HUES48 (cell line): Measurements from ENCODE around the gene THSD4.
A peak's percentile ranks its signal among the peaks of the same experiment; 100 is the strongest.

Experiments used
- H3K27ac ChIP-seq: one replicate; pipeline ENCODE4 v1.7.0; 2013; ENCODE audit warnings: low read depth, low read length, inconsistent platforms
- H3K27me3 ChIP-seq: 2 replicates; pipeline ENCODE4 v1.6.1; 2013; ENCODE audit warnings: mild to moderate bottlenecking, low read length; ENCODE audit not compliant: control insufficient read depth, insufficient read depth
- H3K36me3 ChIP-seq: 2 replicates; pipeline ENCODE4 v1.6.1; 2013; ENCODE audit warnings: low read length; ENCODE audit not compliant: control insufficient read depth, insufficient read depth
- H3K4me1 ChIP-seq: 2 replicates; pipeline ENCODE4 v1.6.1; 2013; ENCODE audit warnings: mild to moderate bottlenecking, low read length; ENCODE audit not compliant: control insufficient read depth, insufficient read depth
- H3K4me3 ChIP-seq: 2 replicates; pipeline ENCODE4 v1.5.1; 2013; ENCODE audit warnings: mild to moderate bottlenecking, low read depth, low read length
- H3K9ac ChIP-seq: 2 replicates; pipeline ENCODE4 v1.6.1; 2013; ENCODE audit warnings: mild to moderate bottlenecking, low read depth, low read length, moderate library complexity
- H3K9me3 ChIP-seq: 2 replicates; pipeline ENCODE4 v1.6.1; 2013; ENCODE audit warnings: low read length; ENCODE audit not compliant: control insufficient read depth, insufficient read depth

THSD4 gene

GRCh38 chr15:71114887-71115566 lies at the start of gene THSD4:
Gene THSD4 (plus strand): TSS chr15:71115471.
- H3K9me3 ChIP-seq = no peaks in the 10 kb centered on the region
- peak within 1 kb of the TSS; percentile 47 for H3K27ac ChIP-seq
- peaks cover 28% of the 10 kb centered on the region for H3K27me3 ChIP-seq
- H3K9ac ChIP-seq = peak within 1 kb of the TSS; percentile 48
- H3K4me3 ChIP-seq = peak within 1 kb of the TSS; percentile 80
- no peaks in the 10 kb centered on the region for H3K36me3 ChIP-seq
- H3K4me1 ChIP-seq = peaks cover 14% of the 10 kb centered on the region

GRCh38 chr15:71066983-71067382 lies 48.3 kb upstream of the THSD4 start:
- no peaks in the 10 kb centered on the region for H3K4me1 ChIP-seq
- no peak overlapping the region for H3K27ac ChIP-seq
- H3K4me3 ChIP-seq = no peak overlapping the region
- no peak overlapping the region for H3K9ac ChIP-seq
- no peaks in the 10 kb centered on the region for H3K36me3 ChIP-seq
- no peaks in the 10 kb centered on the region for H3K9me3 ChIP-seq
- no peaks in the 10 kb centered on the region for H3K27me3 ChIP-seq

- Histone ChIP-seq H3K9me3 (no peaks in the 10 kb centered on the region), H3K36me3 (no peaks in the 10 kb centered on the region), H3K9ac (no peak overlapping the region), H3K4me3 (no peak overlapping the region), H3K4me1 (no peaks in the 10 kb centered on the region), H3K27ac (no peak overlapping the region), H3K27me3 (no peaks in the 10 kb centered on the region)
Observed at GRCh38 chr15:71069693-71070092, 45.6 kb upstream of the THSD4 start.

GRCh38 chr15:71071529-71071928 lies 43.7 kb upstream of the THSD4 start:
- Histone ChIP-seq H3K36me3 (no peaks in the 10 kb centered on the region), H3K27me3 (no peaks in the 10 kb centered on the region), H3K27ac (no peak overlapping the region), H3K9ac (no peak overlapping the region), H3K4me3 (no peak overlapping the region), H3K4me1 (no peaks in the 10 kb centered on the region), H3K9me3 (no peaks in the 10 kb centered on the region)

- no peaks in the 10 kb centered on the region for H3K9me3 ChIP-seq
- no peaks in the 10 kb centered on the region for H3K36me3 ChIP-seq
- no peaks in the 10 kb centered on the region for H3K27me3 ChIP-seq
- H3K4me3 ChIP-seq = no peak overlapping the region
- H3K27ac ChIP-seq = no peak overlapping the region
- H3K4me1 ChIP-seq = no peaks in the 10 kb centered on the region
- no peak overlapping the region for H3K9ac ChIP-seq
Observed at GRCh38 chr15:71072423-71072822, 42.8 kb upstream of the THSD4 start.

GRCh38 chr15:71078506-71079207 lies 36.6 kb upstream of the THSD4 start:
- peaks cover 15% of the 10 kb centered on the region for H3K27me3 ChIP-seq
- H3K4me1 ChIP-seq = no peaks in the 10 kb centered on the region
- no peaks in the 10 kb centered on the region for H3K9me3 ChIP-seq
- H3K9ac ChIP-seq = no peak overlapping the region
- H3K27ac ChIP-seq = no peak overlapping the region
- H3K36me3 ChIP-seq = no peaks in the 10 kb centered on the region
- no peak overlapping the region for H3K4me3 ChIP-seq

- Histone ChIP-seq H3K27me3 (peaks cover 22% of the 10 kb centered on the region), H3K36me3 (no peaks in the 10 kb centered on the region), H3K9ac (no peak overlapping the region), H3K4me1 (no peaks in the 10 kb centered on the region), H3K4me3 (no peak overlapping the region), H3K27ac (no peak overlapping the region), H3K9me3 (no peaks in the 10 kb centered on the region)
Observed at GRCh38 chr15:71079208-71080044, 35.8 kb upstream of the THSD4 start.

- peaks cover 6% of the 10 kb centered on the region for H3K4me1 ChIP-seq
- H3K9ac ChIP-seq = no peak overlapping the region
- no peak overlapping the region for H3K27ac ChIP-seq
- H3K4me3 ChIP-seq = no peak overlapping the region
- peaks cover 29% of the 10 kb centered on the region for H3K27me3 ChIP-seq
- no peaks in the 10 kb centered on the region for H3K9me3 ChIP-seq
- H3K36me3 ChIP-seq = no peaks in the 10 kb centered on the region
Observed at GRCh38 chr15:71080166-71080565, 35.1 kb upstream of the THSD4 start.

- H3K4me3 ChIP-seq = no peak overlapping the region
- no peaks in the 10 kb centered on the region for H3K36me3 ChIP-seq
- peaks cover 11% of the 10 kb centered on the region for H3K4me1 ChIP-seq
- H3K27ac ChIP-seq = no peak overlapping the region
- no peak overlapping the region for H3K9ac ChIP-seq
- H3K9me3 ChIP-seq = no peaks in the 10 kb centered on the region
- peaks cover 33% of the 10 kb centered on the region for H3K27me3 ChIP-seq
Observed at GRCh38 chr15:71080705-71081104, 34.6 kb upstream of the THSD4 start.

GRCh38 chr15:71082803-71083202 lies 32.5 kb upstream of the THSD4 start:
- Histone ChIP-seq H3K27me3 (peaks cover 52% of the 10 kb centered on the region), H3K27ac (no peak overlapping the region), H3K36me3 (no peaks in the 10 kb centered on the region), H3K4me3 (no peak overlapping the region), H3K4me1 (peaks cover 17% of the 10 kb centered on the region), H3K9ac (no peak overlapping the region), H3K9me3 (no peaks in the 10 kb centered on the region)

GRCh38 chr15:71083349-71083748 lies 31.9 kb upstream of the THSD4 start:
- no peak overlapping the region for H3K4me3 ChIP-seq
- H3K9me3 ChIP-seq = no peaks in the 10 kb centered on the region
- H3K27me3 ChIP-seq = peaks cover 54% of the 10 kb centered on the region
- peaks cover 17% of the 10 kb centered on the region for H3K4me1 ChIP-seq
- H3K9ac ChIP-seq = no peak overlapping the region
- no peak overlapping the region for H3K27ac ChIP-seq
- no peaks in the 10 kb centered on the region for H3K36me3 ChIP-seq
